ENCODE data around the gene SCGB2A2. TPM values are rescaled to one million over a fixed set of nuclear protein-coding genes. Genes with fewer than 3 reads are reported as not detected.

SCGB2A2 gene
- total RNA-seq, result not detected in 2 replicates

DNA sequence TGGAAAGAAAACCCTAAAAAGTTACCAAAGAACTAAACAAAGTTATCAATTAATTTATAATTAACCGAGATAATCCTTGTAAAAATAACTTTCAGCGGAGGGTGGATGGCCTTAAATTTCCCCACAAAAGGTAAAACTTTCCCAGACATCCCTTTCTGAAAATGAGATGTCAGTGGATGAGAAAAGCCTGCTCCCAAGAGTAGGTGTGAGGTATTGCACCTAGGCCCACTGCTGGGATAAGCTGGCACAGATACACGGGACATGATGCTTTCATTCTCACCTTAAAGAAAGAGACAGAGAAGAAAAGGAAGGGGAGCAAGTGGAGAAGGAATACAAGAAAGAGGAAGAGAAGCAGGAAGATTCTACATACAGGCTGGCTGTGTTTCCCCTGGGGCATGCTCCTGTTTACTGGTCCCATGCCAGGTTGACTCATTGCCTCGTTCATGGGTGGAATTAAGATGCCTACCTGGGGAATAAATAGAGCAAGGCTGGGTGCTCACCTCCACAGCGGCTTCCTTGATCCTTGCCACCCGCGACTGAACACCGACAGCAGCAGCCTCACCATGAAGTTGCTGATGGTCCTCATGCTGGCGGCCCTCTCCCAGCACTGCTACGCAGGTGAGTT is at the start of gene SCGB2A2:
Gene SCGB2A2 (plus strand): TSS at position 505 of the 625 bp plus-strand sequence. CDS start 59 bp downstream, at position 564.

DNA sequence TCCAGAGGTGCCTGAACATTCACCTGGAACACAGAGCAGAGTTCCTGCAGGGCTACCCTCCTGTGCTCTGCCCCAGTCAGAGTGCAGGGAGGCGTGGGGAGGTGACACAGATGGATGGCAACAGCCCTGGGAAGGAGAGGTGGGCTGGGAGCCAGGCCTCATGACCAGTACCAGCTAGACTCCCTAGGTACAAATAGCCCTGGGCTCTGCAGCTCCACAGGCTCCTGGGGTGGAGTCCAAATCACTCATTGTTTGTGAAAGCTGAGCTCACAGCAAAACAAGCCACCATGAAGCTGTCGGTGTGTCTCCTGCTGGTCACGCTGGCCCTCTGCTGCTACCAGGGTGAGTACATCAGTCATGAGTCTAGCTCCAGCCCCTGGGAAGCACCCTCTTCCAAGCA is 27.9 kb upstream of the SCGB2A2 start, which contains the start of gene SCGB1D2:
Gene SCGB1D2 (plus strand): TSS at position 219 of the 400 bp plus-strand sequence. CDS start 69 bp downstream, at position 288.

GRCh38 chr11:62298975-62299374 is 29.0 kb downstream of the SCGB2A2 start, which contains the start of gene SCGB1D4:
Gene SCGB1D4, minus strand, starts transcription at chr11:62299075. Its CDS starts 65 bp downstream, at chr11:62299010.

Other genes with a start within 250 kb of the SCGB2A2 start
- 18.5 and 26.2 TPM in 2 replicates for gene INCENP, start 146.1 kb upstream of the SCGB2A2 start, total RNA-seq
- not detected in 2 replicates for gene SCGB1D1, start 79.9 kb upstream of the SCGB2A2 start, total RNA-seq
- not detected in 2 replicates for gene SCGB2A1, start 61.5 kb upstream of the SCGB2A2 start, total RNA-seq
- not detected in 2 replicates for gene SCGB1D2, start 27.9 kb upstream of the SCGB2A2 start, total RNA-seq
- gene SCGB1D4, start 28.9 kb downstream of the SCGB2A2 start, total RNA-seq, result not detected in 2 replicates
- 27.6 and 33.4 TPM in 2 replicates for gene ASRGL1, start 67.3 kb downstream of the SCGB2A2 start, total RNA-seq
- gene SCGB1A1, start 148.9 kb downstream of the SCGB2A2 start, total RNA-seq, result not detected in 2 replicates